Peyer's patch (tissue), 4 donors: Measurements from ENCODE around the gene HTR3A.

Source experiments
- CTCF ChIP-seq, 6 experiments: fragments of 450-650 bp in 4 of 6; fragments of 200-600 bp in 2 of 6; sonication (generic) in 1 of 6; IDR thresholded peaks; one replicate each; pipeline ENCODE4 v1.5.1; 2017 to 2019; ENCODE audit warnings: antibody characterized with exemption in 6 of 6, mild to moderate bottlenecking in 3 of 6, moderate library complexity in 1 of 6
- POLR2A ChIP-seq, 2 donors: fragments of 450-650 bp; IDR thresholded peaks; one replicate each; pipeline ENCODE4 v1.5.1; 2017; ENCODE audit warnings: antibody characterized with exemption in 2 of 2, mild to moderate bottlenecking in 2 of 2, moderate library complexity in 2 of 2

- TF ChIP-seq CTCF (IDR thresholded peaks at IDR 0.05): peak; percentile 36 to 73 (median 60)
- TF ChIP-seq POLR2A (IDR thresholded peaks at IDR 0.05): no peak
Measured at GRCh38 chr11:113994077-113994954, 19.4 kb downstream of the HTR3A start.
